ENCODE measurements around the gene TMEM245. TPM values are rescaled to one million over a fixed set of nuclear protein-coding genes. Genes with fewer than 3 reads are reported as not detected.
"Not testable (repeated sequence)": the region's sequence is repeated elsewhere in the genome, so short reads cannot be mapped to it uniquely, and the experiment has no call there.

The TMEM245 gene
- total and polyA plus RNA-seq, 7 donors = 6.0 to 77.8 (median 43.5) TPM

- H3K36me3 ChIP-seq (ENCODE audit: insufficient read depth in 1 of 2, low read depth in 1 of 2) = peaks cover 0 to 38% of the 10 kb centered on the region in 2 donors
- H3K27ac ChIP-seq = no peak overlapping the region
- H3K4me1 ChIP-seq = no peaks in the 10 kb centered on the region
- no peak overlapping the region for H3K4me3 ChIP-seq
- intact Hi-C loops (cut with DNase I) = no loop called here
- TF ChIP-seq, protein P1, sequence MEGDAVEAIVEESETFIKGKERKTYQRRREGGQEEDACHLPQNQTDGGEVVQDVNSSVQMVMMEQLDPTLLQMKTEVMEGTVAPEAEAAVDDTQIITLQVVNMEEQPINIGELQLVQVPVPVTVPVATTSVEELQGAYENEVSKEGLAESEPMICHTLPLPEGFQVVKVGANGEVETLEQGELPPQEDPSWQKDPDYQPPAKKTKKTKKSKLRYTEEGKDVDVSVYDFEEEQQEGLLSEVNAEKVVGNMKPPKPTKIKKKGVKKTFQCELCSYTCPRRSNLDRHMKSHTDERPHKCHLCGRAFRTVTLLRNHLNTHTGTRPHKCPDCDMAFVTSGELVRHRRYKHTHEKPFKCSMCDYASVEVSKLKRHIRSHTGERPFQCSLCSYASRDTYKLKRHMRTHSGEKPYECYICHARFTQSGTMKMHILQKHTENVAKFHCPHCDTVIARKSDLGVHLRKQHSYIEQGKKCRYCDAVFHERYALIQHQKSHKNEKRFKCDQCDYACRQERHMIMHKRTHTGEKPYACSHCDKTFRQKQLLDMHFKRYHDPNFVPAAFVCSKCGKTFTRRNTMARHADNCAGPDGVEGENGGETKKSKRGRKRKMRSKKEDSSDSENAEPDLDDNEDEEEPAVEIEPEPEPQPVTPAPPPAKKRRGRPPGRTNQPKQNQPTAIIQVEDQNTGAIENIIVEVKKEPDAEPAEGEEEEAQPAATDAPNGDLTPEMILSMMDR (IDR thresholded peaks at IDR 0.05) = no peak
- 35 to 79% (median 55%) methylated on average over 1 of the region's 1 CpG for WGBS, 3 donors
- H3K27me3 ChIP-seq (ENCODE audit: insufficient read depth in 3 of 3, low read length in 2 of 3) = no peaks in the 10 kb centered on the region
- ATAC-seq (no peak), DNase-seq (no peak)
- no peaks in the 10 kb centered on the region for H3K9me3 ChIP-seq
Measured at GRCh38 chr9:108978205-108978604, 141.5 kb downstream of the TMEM245 start.

- Histone ChIP-seq H3K4me3 (no peak overlapping the region), H3K27ac (no peak overlapping the region), H3K4me1 (no peaks in the 10 kb centered on the region), H3K36me3 (ENCODE audit: insufficient read depth in 1 of 2, low read depth in 1 of 2) (peaks cover 0 to 28% of the 10 kb centered on the region in 2 donors), H3K27me3 (ENCODE audit: insufficient read depth in 3 of 3, low read length in 2 of 3) (no peaks in the 10 kb centered on the region), H3K9me3 (no peaks in the 10 kb centered on the region)
- intact Hi-C loops (cut with DNase I) = no loop called here
- DNase-seq (no peak), ATAC-seq (peak; percentile 36 to 67 (median 56))
- WGBS, 3 donors = 27 to 33% (median 28%) methylated on average over 5 of the region's 5 CpGs
- TF ChIP-seq, protein P1 (IDR thresholded peaks at IDR 0.05) = no peak
Measured at GRCh38 chr9:108973895-108974294, 145.9 kb downstream of the TMEM245 start.

DNA sequence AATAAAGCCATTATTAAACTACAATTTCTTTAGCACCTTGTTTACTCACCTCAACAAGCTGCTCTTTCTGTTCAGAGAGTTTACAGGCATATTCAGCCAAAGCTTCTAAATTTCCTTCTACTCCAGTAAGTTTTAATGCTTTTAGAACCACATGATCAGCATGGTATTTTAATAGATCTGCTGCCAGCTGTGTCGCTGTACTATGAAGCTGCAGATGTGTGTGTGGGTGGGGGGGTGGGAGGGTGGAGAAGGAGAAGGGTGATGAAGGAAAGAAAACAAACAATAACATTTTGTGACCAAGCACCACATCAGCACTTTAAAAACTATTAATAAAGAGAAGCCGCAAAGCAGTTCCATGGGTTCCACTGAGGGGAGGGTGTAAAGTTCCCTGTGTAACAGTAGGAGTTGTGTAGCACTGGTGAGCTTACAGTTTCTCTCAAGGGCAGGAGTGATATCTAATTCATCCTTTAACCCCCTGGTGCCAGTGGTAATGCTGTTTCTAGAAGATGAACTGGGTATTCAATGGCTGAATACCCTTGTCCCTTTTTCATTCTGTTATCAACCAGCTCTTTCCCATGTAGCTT is 147.0 kb downstream of the TMEM245 start:
- Histone ChIP-seq H3K4me1 (no peaks in the 10 kb centered on the region), H3K27ac (no peak overlapping the region), H3K9me3 (no peaks in the 10 kb centered on the region), H3K27me3 (ENCODE audit: insufficient read depth in 3 of 3, low read length in 2 of 3) (no peaks in the 10 kb centered on the region), H3K4me3 (no peak overlapping the region), H3K36me3 (ENCODE audit: insufficient read depth in 1 of 2, low read depth in 1 of 2) (peaks cover 0 to 24% of the 10 kb centered on the region in 2 donors)
- DNase-seq (no peak), ATAC-seq (peak in 1 of 4 donors; percentile 30)
- intact Hi-C loops (cut with DNase I) = no loop called here
- WGBS, 3 donors = 33 to 54% (median 48%) methylated on average over 2 of the region's 2 CpGs
- TF ChIP-seq, protein P1 (IDR thresholded peaks at IDR 0.05) = no peak

DNA sequence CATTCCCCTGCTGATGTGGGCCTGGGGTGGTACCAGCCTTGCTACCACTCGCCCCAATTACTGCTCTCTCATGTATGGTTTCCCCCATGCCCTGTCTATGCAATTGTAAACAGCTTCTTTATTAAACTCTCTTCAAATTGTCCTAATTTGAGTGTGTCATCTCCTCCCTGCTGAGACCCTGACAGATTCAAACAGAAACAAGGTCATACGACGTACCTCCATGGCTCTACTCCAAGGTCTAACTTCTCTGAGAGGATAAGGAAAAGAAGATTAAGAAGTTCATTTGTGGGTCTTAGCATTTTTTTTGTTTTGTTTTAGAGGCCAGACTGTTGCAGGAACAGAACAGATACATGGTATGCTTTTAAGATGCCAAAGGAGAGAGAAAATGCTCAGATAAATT is 147.6 kb downstream of the TMEM245 start:
- Histone ChIP-seq H3K4me1 (no peaks in the 10 kb centered on the region), H3K27me3 (ENCODE audit: insufficient read depth in 3 of 3, low read length in 2 of 3) (no peaks in the 10 kb centered on the region), H3K36me3 (ENCODE audit: insufficient read depth in 1 of 2, low read depth in 1 of 2) (peaks cover 0 to 26% of the 10 kb centered on the region in 2 donors), H3K9me3 (no peaks in the 10 kb centered on the region), H3K27ac (no peak overlapping the region), H3K4me3 (no peak overlapping the region)
- intact Hi-C loops (cut with DNase I) = no loop called here
- DNase-seq = no peak
- no peak for ATAC-seq
- TF ChIP-seq, protein P1 (IDR thresholded peaks at IDR 0.05) = no peak
- 71 to 88% (median 79%) methylated on average over 3 of the region's 3 CpGs for WGBS, 3 donors

GRCh38 chr9:108971392-108971791 is 148.4 kb downstream of the TMEM245 start:
- H3K9me3 ChIP-seq; DNase-seq; H3K27ac ChIP-seq; H3K4me1 ChIP-seq; H3K4me3 ChIP-seq; intact Hi-C loops (cut with DNase I); H3K27me3 ChIP-seq (ENCODE audit: insufficient read depth in 3 of 3, low read length in 2 of 3); ATAC-seq: not testable (repeated sequence)
- WGBS, 3 donors = 97 to 100% (median 98%) methylated on average over 2 of the region's 2 CpGs
- H3K36me3 ChIP-seq (ENCODE audit: insufficient read depth in 1 of 2, low read depth in 1 of 2) = peaks cover 0 to 26% of the 10 kb centered on the region in 2 donors

Measured in psoas muscle (tissue), 8 donors.